ENCODE results near the gene SH3GLB1. TPM values are rescaled to one million over a fixed set of nuclear protein-coding genes. Genes with fewer than 3 reads are reported as not detected.

Gene SH3GLB1
- total RNA-seq, 1 donor from 2014 or later: 63.8 TPM

GRCh38 chr1:86779308-86780191, 75.2 kb downstream of the SH3GLB1 start:
- intact Hi-C loops (cut with micrococcal nuclease): no loop called here
- POLR2A ChIA-PET: no interaction called here
- CTCF ChIA-PET: interaction anchor here (0.9 kb wide), 1 partner anchor 54 kb away, joined by 3 read pairs; no protein-coding TSS in a partner anchor
- Mint-ChIP-seq H3K27ac (no peak overlapping the region), H3K4me3 (no peak overlapping the region), H3K27me3 (no peaks in the 10 kb centered on the region), H3K4me1 (peaks cover 4% of the 10 kb centered on the region), H3K36me3 (ENCODE audit: low read depth) (no peaks in the 10 kb centered on the region), H3K9me3 (peaks cover 5% of the 10 kb centered on the region)
- DNase-seq: no peak
- no peak for ATAC-seq (ENCODE audit: low read depth)
- TF ChIP-seq CTCF (IDR thresholded peaks at IDR 0.05): no peak

GRCh38 chr1:86782482-86782881, 78.1 kb downstream of the SH3GLB1 start:
- TF ChIP-seq CTCF (IDR thresholded peaks at IDR 0.05): no peak
- peaks cover 5% of the 10 kb centered on the region for H3K9me3 Mint-ChIP-seq
- ATAC-seq (ENCODE audit: low read depth) (no peak), DNase-seq (no peak)
- H3K4me3 Mint-ChIP-seq: no peak overlapping the region
- ChIA-PET POLR2A (interaction anchor here (0.8 kb wide), 1 partner anchor 132 kb away, joined by 4 read pairs; the partner anchor contains the start of gene HS2ST1), CTCF (no interaction called here)
- H3K36me3 Mint-ChIP-seq (ENCODE audit: low read depth): no peaks in the 10 kb centered on the region
- peaks cover 1% of the 10 kb centered on the region for H3K4me1 Mint-ChIP-seq
- no peak overlapping the region for H3K27ac Mint-ChIP-seq
- H3K27me3 Mint-ChIP-seq: no peaks in the 10 kb centered on the region
- intact Hi-C loops (cut with micrococcal nuclease): no loop called here

- POLR2A ChIA-PET: interaction anchor here (0.7 kb wide), 1 partner anchor 119 kb away, joined by 5 read pairs; no protein-coding TSS in a partner anchor
- CTCF ChIA-PET: no interaction called here
- no peak for TF ChIP-seq CTCF (IDR thresholded peaks at IDR 0.05)
- DNase-seq: no peak
- ATAC-seq (ENCODE audit: low read depth): no peak
- no peaks in the 10 kb centered on the region for H3K27me3 Mint-ChIP-seq
- no peak overlapping the region for H3K27ac Mint-ChIP-seq
- intact Hi-C loops (cut with micrococcal nuclease): no loop called here
- no peaks in the 10 kb centered on the region for H3K36me3 Mint-ChIP-seq (ENCODE audit: low read depth)
- no peak overlapping the region for H3K4me3 Mint-ChIP-seq
- H3K9me3 Mint-ChIP-seq: no peaks in the 10 kb centered on the region
- H3K4me1 Mint-ChIP-seq: peaks cover 13% of the 10 kb centered on the region
Measured at GRCh38 chr1:86787621-86788020, 83.2 kb downstream of the SH3GLB1 start.

GRCh38 chr1:86788300-86789206, 84.2 kb downstream of the SH3GLB1 start:
- DNase-seq (no peak), ATAC-seq (ENCODE audit: low read depth) (no peak)
- Mint-ChIP-seq H3K36me3 (ENCODE audit: low read depth) (no peaks in the 10 kb centered on the region), H3K4me3 (no peak overlapping the region), H3K4me1 (peaks cover 13% of the 10 kb centered on the region), H3K27me3 (no peaks in the 10 kb centered on the region), H3K27ac (no peak overlapping the region), H3K9me3 (no peaks in the 10 kb centered on the region)
- CTCF ChIA-PET: no interaction called here
- intact Hi-C loops (cut with micrococcal nuclease): no loop called here
- TF ChIP-seq CTCF (IDR thresholded peaks at IDR 0.05): no peak
- POLR2A ChIA-PET: interaction anchor here (0.6 kb wide), 1 partner anchor 85 kb away, joined by 3 read pairs; the partner anchor contains the start of gene SH3GLB1

- H3K4me3 Mint-ChIP-seq: no peak overlapping the region
- no peak overlapping the region for H3K27ac Mint-ChIP-seq
- ChIA-PET CTCF (no interaction called here), POLR2A (no interaction called here)
- no peak for DNase-seq
- H3K4me1 Mint-ChIP-seq: peaks cover 22% of the 10 kb centered on the region
- TF ChIP-seq CTCF (IDR thresholded peaks at IDR 0.05): no peak
- no peaks in the 10 kb centered on the region for H3K36me3 Mint-ChIP-seq (ENCODE audit: low read depth)
- no peak for ATAC-seq (ENCODE audit: low read depth)
- no peaks in the 10 kb centered on the region for H3K27me3 Mint-ChIP-seq
- H3K9me3 Mint-ChIP-seq: no peaks in the 10 kb centered on the region
- intact Hi-C loops (cut with micrococcal nuclease): no loop called here
Measured at GRCh38 chr1:86795316-86795715, 90.9 kb downstream of the SH3GLB1 start.

Data from activated B cell treated with CpG ODN at 0.5 μM for 24 hours (primary cell).